H1 (cell line): Measurements from ENCODE around the gene MAN1C1. TPM values are rescaled to one million over a fixed set of nuclear protein-coding genes. Genes with fewer than 3 reads are reported as not detected.

ENCODE experiments used
- USF2 ChIP-seq: IDR thresholded peaks from 2 replicates; pipeline ENCODE4 v1.6.1; 2011; ENCODE audit warnings: low read length, improper control_type of control experiment
- polyA plus RNA-seq, 7 experiments: library from polyadenylated mRNA; depleted of rRNA in 3 of 7; stranded (reverse) in 5 of 7; unstranded in 2 of 7; fragments of >200 nt in 5 of 7; fragments of 200-250 nt in 2 of 7; gene quantifications; 1 replicate in 5 of 7; 2 replicates in 1 of 7; 4 replicates in 1 of 7; pipeline versions ENCODE4 v1.2.1 to v1.2.3, GENCODE V29; 2011 to 2013; ENCODE audit warnings: missing spikeins in 2 of 7, mixed read lengths in 2 of 7
- total RNA-seq: library from RNA; stranded (reverse); fragmentation: NEBNext Ultra II Directional; extraction: Animal tissue kit (Norgen Biotek cat#: 25700); gene quantifications from 2 replicates; pipeline ENCODE4 v1.2.1, GENCODE V29; 2021

The MAN1C1 gene
- total and polyA plus RNA-seq, 2 of the 8 experiments (the other 6 are each of a cell fraction or from before 2014, with no cell fraction given) = 7.8 to 15.2 TPM

- no peak for TF ChIP-seq USF2
- TF ChIP-seq, all 59 proteins: peak for 0
Observed at GRCh38 chr1:25747046-25747719, 130.6 kb downstream of the MAN1C1 start (continued).
